ENCODE measurements around the gene RGS11.

DNA sequence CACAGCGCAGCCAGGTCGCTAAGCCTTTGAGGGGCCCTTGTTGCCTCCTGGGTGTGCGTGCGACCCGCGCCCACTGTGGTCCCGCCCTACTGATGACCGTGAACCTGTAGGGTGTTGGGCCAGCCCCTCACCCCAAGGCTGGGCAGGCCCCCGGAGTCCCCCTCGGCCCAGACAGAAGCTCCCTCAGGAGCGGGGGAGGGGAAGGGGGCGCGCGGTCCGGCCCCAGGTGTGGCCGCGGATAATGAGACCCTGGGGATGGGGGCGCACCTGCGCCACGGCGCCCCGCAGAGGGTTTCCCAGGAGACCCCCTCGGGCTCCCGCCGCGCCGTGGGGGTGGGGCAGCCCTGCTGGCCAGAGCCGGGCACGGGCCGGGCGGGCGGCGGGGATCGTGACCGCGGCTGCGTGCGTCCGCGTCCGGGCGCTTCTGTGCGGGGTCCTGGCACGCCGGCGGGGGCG, 4.3 kb upstream of the RGS11 start:
- TF ChIP-seq, protein P1, sequence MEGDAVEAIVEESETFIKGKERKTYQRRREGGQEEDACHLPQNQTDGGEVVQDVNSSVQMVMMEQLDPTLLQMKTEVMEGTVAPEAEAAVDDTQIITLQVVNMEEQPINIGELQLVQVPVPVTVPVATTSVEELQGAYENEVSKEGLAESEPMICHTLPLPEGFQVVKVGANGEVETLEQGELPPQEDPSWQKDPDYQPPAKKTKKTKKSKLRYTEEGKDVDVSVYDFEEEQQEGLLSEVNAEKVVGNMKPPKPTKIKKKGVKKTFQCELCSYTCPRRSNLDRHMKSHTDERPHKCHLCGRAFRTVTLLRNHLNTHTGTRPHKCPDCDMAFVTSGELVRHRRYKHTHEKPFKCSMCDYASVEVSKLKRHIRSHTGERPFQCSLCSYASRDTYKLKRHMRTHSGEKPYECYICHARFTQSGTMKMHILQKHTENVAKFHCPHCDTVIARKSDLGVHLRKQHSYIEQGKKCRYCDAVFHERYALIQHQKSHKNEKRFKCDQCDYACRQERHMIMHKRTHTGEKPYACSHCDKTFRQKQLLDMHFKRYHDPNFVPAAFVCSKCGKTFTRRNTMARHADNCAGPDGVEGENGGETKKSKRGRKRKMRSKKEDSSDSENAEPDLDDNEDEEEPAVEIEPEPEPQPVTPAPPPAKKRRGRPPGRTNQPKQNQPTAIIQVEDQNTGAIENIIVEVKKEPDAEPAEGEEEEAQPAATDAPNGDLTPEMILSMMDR (IDR thresholded peaks at IDR 0.05): no peak
- TF ChIP-seq POLR2A (IDR thresholded peaks at IDR 0.05): no peak
- TF ChIP-seq POLR2AphosphoS5 (IDR thresholded peaks at IDR 0.05): no peak

Data from breast epithelium (tissue), 3 donors.